HG03108 (cell line): ENCODE results near the gene ATOSA.

Source experiments
- ATAC-seq: cut with Tn5 transposase; IDR thresholded peaks from one replicate; pipeline ENCODE4 v1.9.1; 2021; ENCODE audit warnings: moderate library complexity; ENCODE audit not compliant: unreplicated experiment

ATOSA gene

GRCh38 chr15:52652984-52653383 lies 26.2 kb downstream of the ATOSA start:
- no peak for ATAC-seq

DNA sequence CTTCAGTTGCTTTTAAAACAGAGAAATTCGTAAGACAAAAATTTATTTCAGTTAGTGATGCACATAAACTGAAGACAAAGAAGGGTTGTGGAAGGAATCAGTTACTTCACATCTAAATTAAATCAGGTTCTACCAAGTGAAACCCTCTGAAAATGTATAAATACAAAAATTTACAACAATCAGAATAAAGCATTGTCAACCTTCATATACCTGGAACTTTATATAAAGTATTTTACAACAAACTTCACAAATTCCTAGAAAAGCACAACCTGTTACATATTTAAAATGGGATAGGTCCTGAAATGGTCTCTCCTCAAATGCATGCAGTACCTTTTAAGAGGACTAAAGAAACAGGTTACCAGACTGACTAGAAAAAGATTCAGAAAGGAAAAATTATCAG lies 26.9 kb downstream of the ATOSA start:
- no peak for ATAC-seq

GRCh38 chr15:52651868-52652267 lies 27.3 kb downstream of the ATOSA start:
- no peak for ATAC-seq

DNA sequence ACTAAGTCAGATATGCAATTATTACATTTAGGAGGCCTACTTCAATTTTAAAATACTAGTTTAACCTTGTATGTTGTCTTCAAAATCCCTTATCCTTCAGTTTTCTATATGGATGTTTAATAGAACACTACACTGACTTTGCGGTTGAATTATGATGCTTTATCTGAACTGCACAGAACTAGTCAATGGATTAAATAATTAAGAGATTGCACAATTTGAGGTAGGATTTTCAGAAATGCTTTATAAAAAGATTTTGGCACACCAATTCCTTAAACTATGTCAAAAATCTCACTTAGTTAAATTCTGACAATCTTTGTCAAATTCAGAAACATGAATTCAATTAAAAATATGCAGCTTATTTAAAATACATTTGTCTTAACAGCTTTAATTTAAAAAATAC lies 28.1 kb downstream of the ATOSA start:
- no peak for ATAC-seq

GRCh38 chr15:52649686-52650085 lies 29.5 kb downstream of the ATOSA start:
- ATAC-seq = no peak

DNA sequence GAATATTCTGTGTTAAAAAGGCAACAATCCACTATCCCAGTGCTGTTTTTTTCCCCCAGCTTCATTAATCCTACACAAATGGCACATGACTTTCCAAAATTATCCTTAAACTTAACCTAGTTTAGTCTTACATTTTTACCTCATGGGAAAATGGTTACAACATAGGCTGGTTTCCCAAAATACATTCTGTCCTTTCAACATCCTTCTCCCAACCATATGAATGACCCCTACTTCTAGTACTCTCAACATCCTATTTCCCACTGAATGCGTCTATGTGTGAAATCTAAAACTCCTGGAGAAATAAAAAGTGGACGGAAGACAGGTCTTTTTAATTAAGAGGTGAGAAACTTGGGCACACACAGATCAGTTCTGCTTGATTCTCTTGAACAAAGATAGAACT lies 33.3 kb downstream of the ATOSA start:
- ATAC-seq = no peak

- no peak for ATAC-seq
Measured at GRCh38 chr15:52642386-52643361, 36.5 kb downstream of the ATOSA start.

GRCh38 chr15:52636459-52636858 lies 42.7 kb downstream of the ATOSA start:
- no peak for ATAC-seq

DNA sequence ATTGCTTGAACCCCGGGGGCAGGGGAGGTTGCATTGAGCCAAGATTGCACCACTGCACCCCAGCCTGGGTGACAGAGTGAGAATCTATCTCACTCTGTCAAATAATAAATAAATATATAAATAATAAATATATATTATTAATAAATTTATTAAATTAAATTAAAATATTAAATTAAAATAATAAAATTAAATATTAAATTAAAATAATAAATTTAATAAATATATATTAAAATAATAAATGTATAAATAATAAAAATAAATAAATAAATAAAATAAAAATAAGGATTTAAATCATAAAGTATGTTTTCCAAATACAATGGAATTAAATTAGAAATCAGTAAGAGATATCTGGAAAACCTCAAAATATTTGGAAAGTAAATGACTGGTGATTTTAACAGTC lies 43.3 kb downstream of the ATOSA start:
- no peak for ATAC-seq
